Subcutaneous abdominal adipose tissue (tissue), 5 donors: ENCODE results near the gene PAX5.
"Not testable (repeated sequence)": the region's sequence is repeated elsewhere in the genome, so short reads cannot be mapped to it uniquely, and the experiment has no call there.

Source experiments
- H3K27ac ChIP-seq: one replicate; pipeline ENCODE4 v1.7.0; 2013; ENCODE audit warnings: low read depth, mild to moderate bottlenecking, inconsistent platforms, low read length, moderate library complexity
- H3K27me3 ChIP-seq, 5 donors: one replicate each; pipeline ENCODE4 v1.7.0; 2013; ENCODE audit warnings: low read length in 5 of 5, inconsistent platforms in 1 of 5; ENCODE audit not compliant: control insufficient read depth in 5 of 5, insufficient read depth in 4 of 5
- H3K36me3 ChIP-seq, 5 donors: one replicate each; pipeline ENCODE4 v1.7.0; 2013; ENCODE audit warnings: low read length in 5 of 5; ENCODE audit not compliant: control insufficient read depth in 5 of 5, insufficient read depth in 5 of 5
- H3K4me1 ChIP-seq, 5 donors: one replicate each; pipeline ENCODE4 v1.7.0; 2013; ENCODE audit warnings: low read length in 5 of 5, mild to moderate bottlenecking in 3 of 5, moderate library complexity in 1 of 5; ENCODE audit not compliant: control insufficient read depth in 5 of 5, insufficient read depth in 5 of 5
- H3K4me3 ChIP-seq, 5 donors: one replicate each; pipeline ENCODE4 v1.7.0; 2013; ENCODE audit warnings: low read length in 5 of 5, low read depth in 1 of 5
- H3K9ac ChIP-seq, 5 donors: one replicate each; pipeline ENCODE4 v1.7.0; 2013; ENCODE audit warnings: low read length in 5 of 5, mild to moderate bottlenecking in 4 of 5, moderate library complexity in 3 of 5
- H3K9me3 ChIP-seq, 5 donors: one replicate each; pipeline ENCODE4 v1.7.0; 2013; ENCODE audit warnings: low read length in 5 of 5; ENCODE audit not compliant: control insufficient read depth in 5 of 5
- donor health status: healthy.
- donor health status: healthy.
- donor health status: healthy.
- donor health status: healthy.
- donor health status: healthy.

Gene PAX5

DNA sequence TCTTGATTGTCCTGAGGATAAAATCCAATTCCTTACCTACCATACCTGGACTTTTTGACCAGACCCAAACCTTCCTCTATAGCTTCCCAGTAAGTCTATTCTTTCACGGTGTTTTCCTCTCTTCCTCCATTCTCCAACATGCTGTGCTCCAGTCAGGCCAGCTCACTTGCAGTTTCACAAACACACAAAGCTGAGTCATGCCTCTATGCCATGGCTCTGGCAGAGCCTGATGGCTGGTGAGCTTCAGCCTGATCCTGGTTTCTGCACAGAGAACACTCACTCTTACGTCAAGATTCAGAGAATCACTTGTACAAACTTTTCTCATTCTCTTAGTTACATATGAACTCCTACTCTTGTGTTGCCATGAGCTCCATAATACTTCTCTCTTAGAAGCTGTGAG, 27.7 kb upstream of the PAX5 start:
- Histone ChIP-seq H3K4me3 (no peak overlapping the region), H3K4me1 (no peaks in the 10 kb centered on the region), H3K9me3 (no peaks in the 10 kb centered on the region), H3K27me3 (peaks cover 6 to 20% (median 13%) of the 10 kb centered on the region in 5 donors), H3K9ac (no peak overlapping the region), H3K36me3 (no peaks in the 10 kb centered on the region), H3K27ac (no peak overlapping the region)

DNA sequence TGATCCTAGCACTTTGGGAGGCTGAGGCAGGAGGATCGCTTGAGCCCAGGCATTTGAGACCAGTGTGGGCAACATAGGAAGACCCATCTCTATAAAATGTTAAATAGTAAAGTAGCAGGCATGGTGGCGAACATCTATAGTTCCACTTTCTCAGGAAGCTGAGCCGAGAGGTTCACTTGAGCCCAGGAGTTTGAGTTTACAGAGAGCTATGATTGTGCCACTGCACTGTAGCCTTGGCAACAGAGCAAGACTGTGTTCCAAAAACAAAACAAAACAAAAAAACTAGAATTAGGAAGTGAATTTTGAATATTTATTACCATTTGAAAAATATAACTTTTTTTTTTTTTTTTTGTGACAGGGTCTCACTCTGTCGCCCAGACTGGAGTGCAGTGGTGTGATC, 26.8 kb upstream of the PAX5 start:
- H3K9me3 ChIP-seq, result no peaks in the 10 kb centered on the region
- no peak overlapping the region for H3K4me3 ChIP-seq
- no peak overlapping the region for H3K27ac ChIP-seq
- H3K27me3 ChIP-seq, result peaks cover 1 to 21% (median 9%) of the 10 kb centered on the region in 5 donors
- H3K36me3 ChIP-seq, result no peaks in the 10 kb centered on the region
- H3K9ac ChIP-seq, result no peak overlapping the region
- H3K4me1 ChIP-seq, result no peaks in the 10 kb centered on the region

DNA sequence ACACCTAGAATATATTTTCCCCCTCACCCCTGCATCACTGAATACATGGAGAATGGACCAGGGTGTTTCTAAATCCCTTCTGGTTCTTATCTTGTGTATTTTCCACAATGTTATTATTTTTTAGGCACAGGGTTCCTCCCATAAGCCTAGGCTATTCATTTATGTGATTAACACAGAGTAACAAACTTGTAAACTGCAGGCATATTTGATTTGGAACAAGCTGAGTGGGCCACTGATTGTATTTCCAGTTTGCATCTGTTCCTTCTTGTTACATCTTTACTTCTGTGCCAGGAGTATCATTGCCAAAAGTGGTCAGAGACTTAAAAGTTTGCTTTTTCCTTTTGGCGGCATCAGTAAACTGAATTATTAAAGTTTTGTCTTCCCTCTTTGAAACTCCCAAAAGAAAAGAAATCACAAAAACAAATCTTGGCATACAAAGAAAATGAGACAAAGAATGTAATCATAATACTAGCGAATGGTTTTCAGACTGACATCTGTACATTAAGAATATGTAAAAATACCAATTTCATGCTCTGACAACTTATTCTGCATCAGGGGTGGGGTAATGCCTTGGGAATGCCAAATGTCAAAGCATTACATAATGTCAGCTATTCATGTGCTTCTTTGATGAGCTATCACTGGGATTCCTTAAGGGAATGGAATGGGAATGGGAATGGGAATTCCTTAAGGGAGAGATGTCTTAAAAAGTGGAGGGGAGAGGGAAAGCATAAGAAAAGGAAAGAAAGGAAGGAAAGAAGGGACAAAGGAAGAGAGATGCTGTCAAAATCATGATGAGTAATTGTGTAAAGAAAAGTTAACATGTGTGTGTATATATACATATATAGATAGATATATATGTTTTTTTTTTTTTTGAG, 22.2 kb upstream of the PAX5 start:
- Histone ChIP-seq H3K36me3 (no peaks in the 10 kb centered on the region), H3K27me3 (peaks cover 0 to 42% (median 17%) of the 10 kb centered on the region in 5 donors), H3K4me3 (no peak overlapping the region)

DNA sequence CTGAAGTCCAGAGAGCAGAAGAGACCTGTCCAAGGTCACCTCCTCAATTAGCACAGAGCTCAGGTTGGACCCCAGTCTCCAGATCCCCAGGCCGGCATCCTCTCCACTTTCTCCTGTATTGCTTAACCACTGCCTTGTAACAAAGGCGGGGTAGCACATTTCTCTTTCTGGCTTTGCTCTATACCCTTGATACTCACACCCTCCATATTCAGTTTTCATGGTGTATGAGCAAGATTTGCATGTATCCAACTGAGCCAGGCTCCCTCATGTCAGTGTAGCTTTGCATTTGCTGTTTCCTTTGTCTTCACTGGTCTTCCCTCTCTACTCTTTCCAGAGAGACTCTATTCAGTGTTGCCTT, 20.3 kb upstream of the PAX5 start:
- not testable (repeated sequence) for H3K27ac ChIP-seq
- peaks cover 0 to 38% (median 17%) of the 10 kb centered on the region in 5 donors for H3K27me3 ChIP-seq

More for the DNA sequence above, 22.2 kb upstream of the PAX5 start:
- Histone ChIP-seq H3K27ac (no peak overlapping the region), H3K4me1 (no peaks in the 10 kb centered on the region), H3K9ac (no peak overlapping the region), H3K9me3 (no peaks in the 10 kb centered on the region)

DNA sequence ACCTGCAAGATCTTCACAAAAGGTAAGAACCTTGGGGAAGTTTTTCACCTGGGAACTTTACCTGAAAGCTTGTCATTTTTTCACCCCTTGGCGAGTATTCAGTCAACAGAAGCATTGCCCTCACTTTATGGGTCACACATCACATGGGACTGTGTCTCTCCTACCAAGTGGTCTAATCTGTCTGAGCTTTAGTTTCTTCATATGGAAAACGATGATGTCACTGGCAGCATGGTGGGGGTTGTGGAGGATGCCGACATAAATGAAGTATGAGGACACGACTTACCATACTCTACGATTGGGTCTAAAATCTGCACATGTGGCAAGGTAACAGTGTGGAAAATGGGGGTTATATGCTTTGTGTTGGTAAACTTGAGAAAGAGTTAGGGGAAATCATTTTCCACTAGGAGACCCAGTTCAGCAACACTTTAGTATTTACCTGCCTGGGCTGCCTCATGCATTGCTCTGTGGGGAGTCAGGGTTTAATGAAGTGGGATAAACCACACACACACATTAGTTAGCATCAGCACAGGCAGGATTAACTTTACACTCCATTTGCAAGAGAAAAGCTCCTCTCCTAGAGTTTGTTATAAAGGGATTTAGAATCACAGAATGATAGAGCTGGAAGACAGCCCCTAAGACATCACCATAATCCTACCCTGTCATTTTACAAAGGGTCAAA, 19.8 kb upstream of the PAX5 start:
- H3K4me3 ChIP-seq, result no peak overlapping the region
- no peak overlapping the region for H3K9ac ChIP-seq
- H3K9me3 ChIP-seq, result no peaks in the 10 kb centered on the region
- peaks cover 2 to 34% (median 13%) of the 10 kb centered on the region in 5 donors for H3K27me3 ChIP-seq
- no peak overlapping the region for H3K27ac ChIP-seq
- no peaks in the 10 kb centered on the region for H3K36me3 ChIP-seq
- no peaks in the 10 kb centered on the region for H3K4me1 ChIP-seq

More for the DNA sequence above, 20.3 kb upstream of the PAX5 start:
- not testable (repeated sequence) for H3K4me3 ChIP-seq, H3K9me3 ChIP-seq, H3K36me3 ChIP-seq, H3K9ac ChIP-seq, H3K4me1 ChIP-seq

DNA sequence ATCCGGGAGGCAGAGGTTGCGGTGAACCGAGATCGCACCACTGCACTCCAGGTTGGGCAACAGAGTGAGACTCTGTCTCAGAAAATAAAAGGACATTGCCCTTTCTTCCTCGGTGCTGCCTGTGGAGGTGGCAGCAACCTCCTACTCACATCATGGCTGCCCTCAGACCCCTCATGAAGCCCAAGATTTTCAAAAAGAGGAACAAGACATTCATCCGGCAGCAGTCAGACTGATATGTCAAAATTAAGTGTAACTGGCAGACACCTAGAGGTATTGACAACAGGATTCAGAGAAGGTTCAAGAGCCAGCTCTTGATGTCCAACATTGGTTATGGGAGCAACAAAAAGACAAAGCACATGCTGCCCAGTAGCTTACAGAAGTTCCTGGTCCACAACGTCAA, 12.6 kb upstream of the PAX5 start:
- no peak overlapping the region for H3K27ac ChIP-seq
- H3K4me3 ChIP-seq, result no peak overlapping the region
- H3K9me3 ChIP-seq, result no peaks in the 10 kb centered on the region
- H3K4me1 ChIP-seq, result no peaks in the 10 kb centered on the region
- no peak overlapping the region for H3K9ac ChIP-seq
- no peaks in the 10 kb centered on the region for H3K36me3 ChIP-seq
- H3K27me3 ChIP-seq, result peaks cover 14 to 41% (median 25%) of the 10 kb centered on the region in 5 donors

DNA sequence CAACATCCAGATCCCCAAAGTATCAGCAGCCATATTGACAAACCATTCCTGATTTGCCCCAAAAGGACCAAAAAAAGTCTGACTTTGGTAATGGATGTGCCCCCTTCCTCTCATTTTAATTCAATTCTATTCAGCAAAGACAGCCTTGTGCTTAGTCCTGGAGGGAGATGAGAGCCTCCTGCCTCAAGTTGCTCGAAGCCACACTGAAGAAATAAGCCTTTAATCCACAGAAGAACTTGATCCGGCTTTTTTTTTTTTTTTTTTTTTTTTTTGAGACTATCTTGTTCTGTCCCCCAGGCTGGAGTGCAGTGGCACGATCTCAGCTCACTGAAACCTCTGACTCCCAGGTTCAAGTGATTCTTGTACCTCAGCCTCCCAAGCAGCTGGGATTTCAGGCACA, 8.4 kb upstream of the PAX5 start:
- Histone ChIP-seq H3K27ac (no peak overlapping the region), H3K9ac (no peak overlapping the region), H3K27me3 (peaks cover 33 to 78% (median 59%) of the 10 kb centered on the region in 5 donors), H3K36me3 (no peaks in the 10 kb centered on the region), H3K4me3 (no peak overlapping the region), H3K4me1 (peaks cover 0 to 9% (median 8%) of the 10 kb centered on the region in 5 donors), H3K9me3 (no peaks in the 10 kb centered on the region)

DNA sequence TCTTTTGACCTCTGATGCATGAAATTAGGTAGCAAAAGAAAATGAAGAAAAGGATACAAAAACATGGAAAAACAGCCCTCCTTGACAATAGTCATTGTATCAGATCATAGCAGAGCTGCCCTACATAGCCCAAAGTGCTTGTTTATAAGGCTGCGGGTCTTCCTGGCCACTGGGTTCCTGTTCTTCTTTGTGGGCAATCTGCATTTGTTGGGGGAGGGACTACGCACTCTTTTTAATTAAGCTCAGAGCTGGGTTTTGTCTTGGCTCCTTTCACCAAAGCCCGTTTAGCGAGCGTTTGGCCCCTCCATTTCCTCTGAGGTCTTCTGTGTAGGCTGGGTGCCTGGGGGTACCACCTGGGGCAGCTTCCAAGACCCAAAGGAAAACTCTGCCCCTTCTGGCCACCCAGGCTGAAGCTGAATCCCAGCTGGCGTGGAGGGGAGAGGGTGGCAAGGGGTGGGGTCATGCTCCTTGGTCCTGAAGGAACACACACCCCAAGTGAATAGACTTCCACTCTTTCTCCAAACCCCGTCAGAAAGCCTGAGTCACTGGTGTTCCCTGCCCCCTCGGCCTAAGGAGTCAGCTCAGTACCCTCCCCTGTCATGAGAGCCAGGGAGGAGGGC, 6.5 kb upstream of the PAX5 start:
- H3K4me1 ChIP-seq, result peaks cover 0 to 27% (median 26%) of the 10 kb centered on the region in 5 donors
- no peak overlapping the region for H3K9ac ChIP-seq
- no peaks in the 10 kb centered on the region for H3K9me3 ChIP-seq
- H3K27ac ChIP-seq, result no peak overlapping the region
- H3K27me3 ChIP-seq, result peaks cover 45 to 82% (median 70%) of the 10 kb centered on the region in 5 donors
- no peaks in the 10 kb centered on the region for H3K36me3 ChIP-seq
- H3K4me3 ChIP-seq, result no peak overlapping the region

DNA sequence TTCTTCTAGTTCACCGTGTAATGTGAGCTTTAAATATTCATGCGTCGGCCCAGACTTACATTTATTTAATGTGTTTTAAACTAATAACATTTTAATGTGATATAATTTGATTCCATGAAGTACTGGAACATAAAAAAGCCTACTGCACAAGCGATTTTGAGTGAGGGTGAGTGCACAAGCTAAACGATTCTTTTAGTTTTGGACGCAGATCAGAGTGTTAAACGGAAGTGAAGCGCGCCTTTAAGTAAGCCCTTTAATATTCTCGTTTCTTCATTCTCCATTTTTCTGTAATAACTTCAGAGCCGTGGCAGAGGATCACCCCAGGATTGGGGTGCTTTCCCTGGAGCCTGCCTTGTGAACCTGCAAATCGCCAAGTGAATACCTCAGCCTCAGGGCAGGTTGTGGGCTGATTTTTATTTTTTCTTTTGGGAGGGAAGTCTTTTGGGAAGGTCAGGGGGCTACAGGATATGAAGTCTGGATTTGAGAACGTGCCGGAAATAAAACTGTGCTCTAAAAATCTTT, 4.9 kb upstream of the PAX5 start:
- Histone ChIP-seq H3K27me3 (peaks cover 60 to 85% (median 77%) of the 10 kb centered on the region in 5 donors), H3K27ac (no peak overlapping the region), H3K9ac (no peak overlapping the region), H3K4me3 (no peak overlapping the region), H3K9me3 (no peaks in the 10 kb centered on the region), H3K4me1 (peaks cover 0 to 43% (median 39%) of the 10 kb centered on the region in 5 donors), H3K36me3 (no peaks in the 10 kb centered on the region)
